HCT116 (cell line): ENCODE results near the gene PIN1. TPM values are rescaled to one million over a fixed set of nuclear protein-coding genes. Genes with fewer than 3 reads are reported as not detected.

Experiments used
- ATAC-seq: fragments of 200-7000 bp; cut with Tn5 transposase; 2 replicates; pipeline ENCODE4 v1.9.1; 2020; ENCODE audit warnings: mild to moderate bottlenecking, moderate library complexity
- BruUV-seq: library from RNA; stranded (reverse); fragments of 400-500 nt; replicated peaks from 2 replicates; lab custom pipeline; 2021; lab: Mats Ljungman, UMichigan
- CTCF ChIA-PET: fragments of 300-600 bp; sonication (Branson Sonifier 250); formaldehyde crosslinking; loops from one replicate; lab custom pipeline; 2021; ENCODE audit warnings: antibody characterized with exemption; lab: Charles Lee
- POLR2A ChIA-PET: fragments of 300-600, 350-600 bp; sonication (Branson Sonifier 250); formaldehyde crosslinking; loops from one replicate; lab custom pipeline; 2021; ENCODE audit warnings: antibody characterized with exemption; lab: Charles Lee
- RAD21 ChIA-PET, 2 experiments: fragments of 300-600 bp; sonication (Branson Sonifier 250); formaldehyde crosslinking; loops; one replicate each; lab custom pipeline; 2023; ENCODE audit warnings: low total read pairs in 2 of 2; ENCODE audit not compliant: uncharacterized antibody in 2 of 2, unreplicated experiment in 2 of 2, low non-redundant PET in 1 of 2; lab: Charles Lee
- DNase-seq: peaks from one replicate; pipeline ENCODE4 v3.0.0-alpha.2; 2010; ENCODE audit warnings: low read depth, low spot score
- H2AFZ ChIP-seq: fragments of 200-600 bp; shearing (Covaris generic), sonication (generic); 2 replicates; pipeline ENCODE4 v1.6.1; 2017; ENCODE audit warnings: low read depth, mixed run types, mixed read lengths, antibody characterized with exemption, low read length; ENCODE audit not compliant: poor library complexity, severe bottlenecking
- H3K27ac ChIP-seq: 2 replicates; pipeline ENCODE4 v1.5.1; 2012; ENCODE audit warnings: low read depth, low read length
- H3K27me3 ChIP-seq: fragments of 200-600 bp; sonication (generic); 2 replicates; pipeline ENCODE4 v1.6.1; 2016; ENCODE audit warnings: mixed run types, low read length, mixed read lengths; ENCODE audit not compliant: insufficient read depth
- H3K36me3 ChIP-seq, 2 experiments: fragments of 200-500 bp in 1 of 2; fragments of 200-600 bp in 1 of 2; sonication (Bioruptor generic) in 1 of 2; sonication (generic) in 1 of 2; 2 replicates each; pipeline versions ENCODE4 v1.5.1 to v1.6.1; 2014 to 2016; ENCODE audit warnings: low read length in 2 of 2, inconsistent platforms in 1 of 2, mixed read lengths in 1 of 2, mixed run types in 1 of 2; ENCODE audit not compliant: insufficient read depth in 2 of 2, control insufficient read depth in 1 of 2
- H3K4me1 ChIP-seq, 2 experiments: fragments of 200-600 bp in 1 of 2; sonication (generic) in 1 of 2; 2 replicates each; pipeline versions ENCODE4 v1.5.1 to v1.6.1; 2012 to 2017; ENCODE audit warnings: low read length in 2 of 2, inconsistent platforms in 1 of 2, mild to moderate bottlenecking in 1 of 2, mixed read lengths in 1 of 2, mixed run types in 1 of 2, moderate library complexity in 1 of 2; ENCODE audit not compliant: insufficient read depth in 2 of 2, control insufficient read depth in 1 of 2
- H3K4me2 ChIP-seq: fragments of 200-600 bp; sonication (generic); 2 replicates; pipeline ENCODE4 v1.6.1; 2017; ENCODE audit warnings: mixed run types, low read length, mixed read lengths
- H3K4me3 ChIP-seq, 2 experiments: fragments of 200-600 bp in 1 of 2; sonication (generic) in 1 of 2; replicated peaks in 1 of 2; 2 replicates each; pipeline ENCODE4 v1.5.1; 2011 to 2016; ENCODE audit warnings: low read length in 2 of 2, control low read depth in 1 of 2, low read depth in 1 of 2, mild to moderate bottlenecking in 1 of 2, mixed read lengths in 1 of 2, mixed run types in 1 of 2
- H3K79me2 ChIP-seq: fragments of 200-600 bp; sonication (generic); 2 replicates; pipeline ENCODE4 v1.6.1; 2017; ENCODE audit warnings: mild to moderate bottlenecking, mixed run types, low read length, moderate library complexity, mixed read lengths; ENCODE audit not compliant: insufficient read depth
- H3K9ac ChIP-seq: fragments of 200-600 bp; sonication (generic); 2 replicates; pipeline ENCODE4 v1.6.1; 2016; ENCODE audit warnings: low read length, mixed read lengths
- H3K9me2 ChIP-seq: fragments of 200-600 bp; sonication (generic), shearing (Covaris generic); 2 replicates; pipeline ENCODE4 v1.6.1; 2017; ENCODE audit warnings: mixed run types, mild to moderate bottlenecking, moderate library complexity; ENCODE audit not compliant: insufficient read depth
- H3K9me3 ChIP-seq, 2 experiments: fragments of 200-500 bp in 1 of 2; fragments of 200-600 bp in 1 of 2; sonication (Bioruptor generic) in 1 of 2; sonication (generic) in 1 of 2; 2 replicates each; pipeline ENCODE4 v1.6.1; 2014 to 2017; ENCODE audit warnings: low read length in 2 of 2, mixed read lengths in 2 of 2, inconsistent platforms in 1 of 2, low read depth in 1 of 2, mild to moderate bottlenecking in 1 of 2, mixed run types in 1 of 2, moderate library complexity in 1 of 2; ENCODE audit not compliant: control insufficient read depth in 1 of 2, insufficient read depth in 1 of 2
- H4K20me1 ChIP-seq: fragments of 200-600 bp; sonication (generic), shearing (Covaris generic); 2 replicates; pipeline ENCODE4 v1.6.1; 2017; ENCODE audit warnings: mixed run types, mild to moderate bottlenecking, moderate library complexity; ENCODE audit not compliant: insufficient read depth
- CEBPB ChIP-seq: IDR thresholded peaks from 2 replicates; pipeline ENCODE4 v1.6.1; 2012; ENCODE audit warnings: low read depth
- ELF1 ChIP-seq: IDR thresholded peaks from 2 replicates; pipeline ENCODE4 v1.6.1; 2012; ENCODE audit warnings: low read depth, borderline replicate concordance
- FOSL1 ChIP-seq: IDR thresholded peaks from 2 replicates; pipeline ENCODE4 v1.6.1; 2012; ENCODE audit warnings: low read depth
- JUND ChIP-seq: IDR thresholded peaks from 2 replicates; pipeline ENCODE4 v1.6.1; 2012
- POLR2AphosphoS5 ChIP-seq: IDR thresholded peaks from 2 replicates; pipeline ENCODE4 v1.6.1; 2011; ENCODE audit warnings: mild to moderate bottlenecking, low read depth, low read length, moderate library complexity
- SP1 ChIP-seq: IDR thresholded peaks from 2 replicates; pipeline ENCODE4 v1.6.1; 2012; ENCODE audit warnings: low read depth
- SRF ChIP-seq: IDR thresholded peaks from 2 replicates; pipeline ENCODE4 v1.6.1; 2012; ENCODE audit warnings: low read depth
- TCF7L2 ChIP-seq: IDR thresholded peaks from 2 replicates; pipeline ENCODE4 v1.7.0; 2011; ENCODE audit warnings: borderline replicate concordance, inconsistent platforms; ENCODE audit not compliant: insufficient read depth, insufficient read length; ENCODE audit errors: extremely low read depth
- ZFX ChIP-seq: fragments of 450-650 bp; IDR thresholded peaks from 2 replicates; pipeline ENCODE4 v1.6.1; 2017
- ZNF274 ChIP-seq: fragments of 200-500 bp; sonication (Bioruptor generic); IDR thresholded peaks from 2 replicates; pipeline ENCODE4 v1.6.1; 2014; ENCODE audit warnings: mild to moderate bottlenecking, low read depth, low read length, inconsistent platforms
- intact Hi-C: fragments of 100-400 bp; cut with micrococcal nuclease; formaldehyde crosslinking; loops from 2 replicates; pipeline ENCODE4 v1.10.0; 2022
- total RNA-seq: library from RNA; stranded (reverse); gene quantifications from one replicate; pipeline ENCODE4 v1.2.1, GENCODE V29; 2021; ENCODE audit not compliant: unreplicated experiment
- TF ChIP-seq, protein P1 (sequence below): IDR thresholded peaks from 2 replicates; pipeline ENCODE4 v1.6.1; 2012

PIN1 gene
- total RNA-seq, 1 experiment from 2014 or later = 78.9 TPM

DNA sequence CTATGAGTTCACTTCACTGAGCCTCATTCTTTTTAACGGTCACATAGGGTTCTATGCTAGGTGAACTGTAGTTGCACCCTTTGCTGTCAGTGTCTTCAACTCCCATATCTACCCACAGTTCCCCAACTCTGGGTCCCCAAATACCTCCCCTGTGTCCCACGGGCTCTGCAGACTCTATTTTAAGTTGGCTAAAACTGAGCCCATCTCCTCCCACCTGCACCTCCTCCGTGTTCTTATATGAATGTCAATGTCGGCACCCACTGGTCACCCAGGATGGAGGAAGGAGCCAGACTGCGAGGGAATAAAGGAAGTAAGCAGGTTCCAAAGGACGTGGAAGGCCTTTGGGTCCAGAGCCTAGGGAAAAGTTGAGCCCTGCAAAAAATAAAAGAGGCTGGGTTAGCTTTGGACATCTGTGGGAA is 802 bp upstream of the PIN1 start:
- ChIA-PET POLR2A (no interaction called here), RAD21 (no interaction called here), CTCF (interaction anchor here (1.3 kb wide), 1 partner anchor 213 kb away, joined by 4 read pairs; no protein-coding TSS in a partner anchor)
- peaks cover 4 to 18% of the 10 kb centered on the region in 2 experiments; a peak in 3 of 4 replicates for H3K4me1 ChIP-seq
- no peaks in the 10 kb centered on the region for H3K9me3 ChIP-seq
- DNase-seq (no peak), ATAC-seq (no peak)
- no peak overlapping the region for H3K9ac ChIP-seq
- H3K27ac ChIP-seq = no peak overlapping the region
- H3K36me3 ChIP-seq = peaks cover 9 to 15% of the 10 kb centered on the region in 2 experiments; a peak in 3 of 4 replicates
- intact Hi-C loops = no loop called here
- H3K27me3 ChIP-seq = no peaks in the 10 kb centered on the region
- H4K20me1 ChIP-seq = peaks cover 3% of the 10 kb centered on the region; the same call in 1 of the 2 replicates
- TF ChIP-seq TCF7L2 (no peak), POLR2AphosphoS5 (no peak), JUND (no peak), CEBPB (no peak), ZNF274 (no peak), ZFX (no peak), SP1 (no peak), ELF1 (no peak), FOSL1 (no peak)
- TF ChIP-seq, protein P1, sequence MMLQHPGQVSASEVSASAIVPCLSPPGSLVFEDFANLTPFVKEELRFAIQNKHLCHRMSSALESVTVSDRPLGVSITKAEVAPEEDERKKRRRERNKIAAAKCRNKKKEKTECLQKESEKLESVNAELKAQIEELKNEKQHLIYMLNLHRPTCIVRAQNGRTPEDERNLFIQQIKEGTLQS = no peak
- no peaks in the 10 kb centered on the region for H3K9me2 ChIP-seq
- peak overlapping the region; percentile 45 to 96; a peak in 3 of 4 replicates for H3K4me3 ChIP-seq
- no TSS peak for BruUV-seq
- H2AFZ ChIP-seq = no peak overlapping the region
- peaks cover 43% of the 10 kb centered on the region for H3K79me2 ChIP-seq
- peak overlapping the region; percentile 80; the same call in 1 of the 2 replicates for H3K4me2 ChIP-seq

GRCh38 chr19:9835507-9835949 is 410 bp downstream of the PIN1 start:
- Histone ChIP-seq H3K4me1 (peaks cover 4 to 18% of the 10 kb centered on the region in 2 experiments; a peak in 3 of 4 replicates), H3K4me2 (peak overlapping the region; percentile 97), H2AFZ (no peak overlapping the region), H4K20me1 (peaks cover 3% of the 10 kb centered on the region; the same call in 1 of the 2 replicates), H3K27ac (peak overlapping the region; percentile 56; the same call in 1 of the 2 replicates), H3K4me3 (peak overlapping the region; percentile 94 to 96), H3K79me2 (peaks cover 31% of the 10 kb centered on the region), H3K36me3 (peaks cover 8 to 9% of the 10 kb centered on the region in 2 experiments; a peak in 3 of 4 replicates), H3K9me3 (no peaks in the 10 kb centered on the region), H3K9me2 (no peaks in the 10 kb centered on the region), H3K27me3 (no peaks in the 10 kb centered on the region), H3K9ac (peak overlapping the region; percentile 76)
- intact Hi-C loops = loop anchor here (1.0 kb wide), 1 partner anchor 12 kb away; no protein-coding TSS in a partner anchor
- CTCF ChIA-PET = interaction anchor here (1.3 kb wide), 1 partner anchor 214 kb away, joined by 4 read pairs; no protein-coding TSS in a partner anchor
- POLR2A ChIA-PET = no interaction called here
- no TSS peak for BruUV-seq
- RAD21 ChIA-PET = no interaction called here
- TF ChIP-seq ZFX = peak; percentile 47; the same call in 1 of the 2 replicates
- no peak for TF ChIP-seq SRF
- peak; percentile 24 for ATAC-seq
- DNase-seq = no peak
